Body of pancreas (tissue), 4 donors: Measurements from ENCODE around the gene ADAMTS17.

Experiments used
- POLR2A ChIP-seq, 3 donors: fragments of 450-650 bp; IDR thresholded peaks; one replicate each; pipeline ENCODE4 v1.6.1; 2016; ENCODE audit warnings: antibody characterized with exemption in 3 of 3, mild to moderate bottlenecking in 2 of 3
- TF ChIP-seq, protein P1 (sequence below), 7 experiments: fragments of 450-650 bp in 4 of 7; fragments of 200-600 bp in 3 of 7; sonication (generic) in 3 of 7; IDR thresholded peaks; one replicate each; pipeline ENCODE4 v1.5.1; 2016 to 2019; ENCODE audit warnings: antibody characterized with exemption in 7 of 7

DNA sequence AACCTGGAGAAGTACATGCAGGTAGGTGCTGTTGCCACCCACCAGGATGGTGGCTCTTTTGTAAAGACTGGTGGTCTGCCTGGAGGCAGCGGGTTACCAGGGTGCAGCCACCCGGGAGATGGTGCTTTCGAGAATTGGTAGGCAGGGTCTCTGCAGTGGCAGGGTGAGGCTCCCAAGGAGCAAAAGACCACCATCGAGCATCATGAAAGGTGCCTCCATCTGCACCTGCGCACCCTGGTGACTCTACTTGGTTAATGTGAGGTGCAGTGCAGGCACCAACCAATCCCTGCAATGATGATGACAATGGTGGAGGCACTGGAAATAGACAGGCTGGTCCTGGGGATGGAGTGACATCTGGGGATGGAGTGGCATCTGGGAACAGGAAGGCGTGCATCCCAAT is 236.7 kb downstream of the ADAMTS17 start:
- TF ChIP-seq, protein P1, sequence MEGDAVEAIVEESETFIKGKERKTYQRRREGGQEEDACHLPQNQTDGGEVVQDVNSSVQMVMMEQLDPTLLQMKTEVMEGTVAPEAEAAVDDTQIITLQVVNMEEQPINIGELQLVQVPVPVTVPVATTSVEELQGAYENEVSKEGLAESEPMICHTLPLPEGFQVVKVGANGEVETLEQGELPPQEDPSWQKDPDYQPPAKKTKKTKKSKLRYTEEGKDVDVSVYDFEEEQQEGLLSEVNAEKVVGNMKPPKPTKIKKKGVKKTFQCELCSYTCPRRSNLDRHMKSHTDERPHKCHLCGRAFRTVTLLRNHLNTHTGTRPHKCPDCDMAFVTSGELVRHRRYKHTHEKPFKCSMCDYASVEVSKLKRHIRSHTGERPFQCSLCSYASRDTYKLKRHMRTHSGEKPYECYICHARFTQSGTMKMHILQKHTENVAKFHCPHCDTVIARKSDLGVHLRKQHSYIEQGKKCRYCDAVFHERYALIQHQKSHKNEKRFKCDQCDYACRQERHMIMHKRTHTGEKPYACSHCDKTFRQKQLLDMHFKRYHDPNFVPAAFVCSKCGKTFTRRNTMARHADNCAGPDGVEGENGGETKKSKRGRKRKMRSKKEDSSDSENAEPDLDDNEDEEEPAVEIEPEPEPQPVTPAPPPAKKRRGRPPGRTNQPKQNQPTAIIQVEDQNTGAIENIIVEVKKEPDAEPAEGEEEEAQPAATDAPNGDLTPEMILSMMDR (IDR thresholded peaks at IDR 0.05) = no peak
- TF ChIP-seq POLR2A (IDR thresholded peaks at IDR 0.05) = no peak
